Prostate gland (tissue), 2 donors: ENCODE data around the gene GADD45B.

Experiments used
- POLR2A ChIP-seq: fragments of 450-650 bp; IDR thresholded peaks from one replicate; pipeline ENCODE4 v1.6.1; 2016; ENCODE audit warnings: antibody characterized with exemption, mild to moderate bottlenecking
- POLR2AphosphoS5 ChIP-seq: sonication (generic); formaldehyde crosslinking; IDR thresholded peaks from one replicate; pipeline ENCODE4 v1.6.1; 2017; ENCODE audit warnings: antibody characterized with exemption
- TF ChIP-seq, protein P1 (sequence below), 4 experiments: fragments of 200-600 bp in 2 of 4; fragments of 450-650 bp in 2 of 4; sonication (generic) in 2 of 4; IDR thresholded peaks; 1 replicate in 3 of 4; 2 replicates in 1 of 4; pipeline ENCODE4 v1.5.1; 2016 to 2019; ENCODE audit warnings: antibody characterized with exemption in 4 of 4, mild to moderate bottlenecking in 2 of 4, moderate library complexity in 2 of 4

DNA sequence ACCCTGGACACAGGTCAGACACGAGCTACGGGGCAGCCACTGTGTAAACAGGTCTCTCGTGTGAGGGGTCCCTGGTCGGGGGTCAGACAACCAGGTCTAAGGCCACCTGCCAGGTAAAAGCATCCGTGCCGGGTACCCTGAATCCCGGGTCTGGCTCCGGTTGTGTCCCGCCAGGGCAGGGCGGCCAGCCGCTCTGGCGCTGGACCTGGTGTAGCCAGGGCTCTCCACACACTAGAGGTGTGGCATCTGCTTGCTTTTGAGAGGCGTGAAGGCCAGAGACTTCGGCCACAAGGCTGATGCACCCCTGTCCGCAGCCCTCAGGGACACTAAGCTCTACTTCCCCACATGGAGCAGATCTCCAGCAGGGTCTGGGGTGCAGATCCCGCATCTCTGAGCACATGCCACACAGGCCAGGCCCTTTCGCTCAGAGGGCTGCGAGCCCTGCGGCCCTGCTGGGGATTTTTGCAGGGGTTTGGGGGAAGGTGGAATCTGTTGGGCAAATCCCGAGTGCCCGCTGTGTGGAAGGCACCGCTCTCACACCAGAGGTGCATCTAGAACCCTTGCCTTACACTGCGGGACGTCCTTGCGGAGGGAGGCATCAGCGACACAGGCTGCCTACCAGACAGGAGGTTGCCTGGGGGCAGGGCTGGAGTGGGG lies 34.7 kb upstream of the GADD45B start:
- TF ChIP-seq POLR2A (no peak), POLR2AphosphoS5 (no peak)
- TF ChIP-seq, protein P1, sequence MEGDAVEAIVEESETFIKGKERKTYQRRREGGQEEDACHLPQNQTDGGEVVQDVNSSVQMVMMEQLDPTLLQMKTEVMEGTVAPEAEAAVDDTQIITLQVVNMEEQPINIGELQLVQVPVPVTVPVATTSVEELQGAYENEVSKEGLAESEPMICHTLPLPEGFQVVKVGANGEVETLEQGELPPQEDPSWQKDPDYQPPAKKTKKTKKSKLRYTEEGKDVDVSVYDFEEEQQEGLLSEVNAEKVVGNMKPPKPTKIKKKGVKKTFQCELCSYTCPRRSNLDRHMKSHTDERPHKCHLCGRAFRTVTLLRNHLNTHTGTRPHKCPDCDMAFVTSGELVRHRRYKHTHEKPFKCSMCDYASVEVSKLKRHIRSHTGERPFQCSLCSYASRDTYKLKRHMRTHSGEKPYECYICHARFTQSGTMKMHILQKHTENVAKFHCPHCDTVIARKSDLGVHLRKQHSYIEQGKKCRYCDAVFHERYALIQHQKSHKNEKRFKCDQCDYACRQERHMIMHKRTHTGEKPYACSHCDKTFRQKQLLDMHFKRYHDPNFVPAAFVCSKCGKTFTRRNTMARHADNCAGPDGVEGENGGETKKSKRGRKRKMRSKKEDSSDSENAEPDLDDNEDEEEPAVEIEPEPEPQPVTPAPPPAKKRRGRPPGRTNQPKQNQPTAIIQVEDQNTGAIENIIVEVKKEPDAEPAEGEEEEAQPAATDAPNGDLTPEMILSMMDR (IDR thresholded peaks at IDR 0.05): no peak
